ENCODE data around the gene TOMM40. TPM values are rescaled to one million over a fixed set of nuclear protein-coding genes. Genes with fewer than 3 reads are reported as not detected.
"Not testable (repeated sequence)": the region's sequence is repeated elsewhere in the genome, so short reads cannot be mapped to it uniquely, and the experiment has no call there.

TOMM40 gene
- total RNA-seq, 4 donors from 2014 or later = 75.1 to 148 (median 86.0) TPM

DNA sequence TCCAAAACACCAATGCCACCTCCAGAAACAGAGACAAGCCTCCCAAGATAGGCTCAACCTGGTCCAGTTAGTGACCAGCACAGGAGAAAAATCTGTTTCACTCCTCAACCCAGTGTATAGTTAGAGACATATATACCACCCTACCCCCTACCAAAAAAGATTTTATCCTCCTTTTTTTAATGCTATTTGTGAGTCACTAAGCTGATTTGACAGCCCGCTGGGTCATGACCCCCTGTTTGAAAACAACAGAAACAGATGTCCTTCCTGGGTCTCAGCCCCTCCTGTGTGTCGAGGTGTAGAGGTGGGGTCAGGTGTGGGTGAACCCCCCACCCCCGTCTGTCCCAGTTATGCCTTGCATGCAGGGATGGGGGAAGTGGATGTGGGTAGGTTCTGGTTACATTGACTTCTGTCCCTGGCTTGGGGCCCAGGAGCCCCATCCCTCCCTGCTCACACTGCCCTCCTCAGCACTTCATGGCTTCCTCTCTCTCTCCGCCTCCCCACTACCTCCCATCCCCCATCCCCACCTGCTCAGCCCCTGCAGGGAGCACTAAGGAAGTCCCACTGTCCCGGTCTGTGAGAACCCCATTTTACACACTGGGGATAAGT lies 14.0 kb upstream of the TOMM40 start:
- Histone ChIP-seq H3K36me3 (peaks cover 0 to 27% of the 10 kb centered on the region in 2 donors), H3K4me1 (peaks cover 0 to 6% of the 10 kb centered on the region in 2 donors), H3K27ac (no peak overlapping the region), H3K4me3 (no peak overlapping the region), H3K27me3 (no peaks in the 10 kb centered on the region), H3K9me3 (no peaks in the 10 kb centered on the region)
- TF ChIP-seq, protein P1, sequence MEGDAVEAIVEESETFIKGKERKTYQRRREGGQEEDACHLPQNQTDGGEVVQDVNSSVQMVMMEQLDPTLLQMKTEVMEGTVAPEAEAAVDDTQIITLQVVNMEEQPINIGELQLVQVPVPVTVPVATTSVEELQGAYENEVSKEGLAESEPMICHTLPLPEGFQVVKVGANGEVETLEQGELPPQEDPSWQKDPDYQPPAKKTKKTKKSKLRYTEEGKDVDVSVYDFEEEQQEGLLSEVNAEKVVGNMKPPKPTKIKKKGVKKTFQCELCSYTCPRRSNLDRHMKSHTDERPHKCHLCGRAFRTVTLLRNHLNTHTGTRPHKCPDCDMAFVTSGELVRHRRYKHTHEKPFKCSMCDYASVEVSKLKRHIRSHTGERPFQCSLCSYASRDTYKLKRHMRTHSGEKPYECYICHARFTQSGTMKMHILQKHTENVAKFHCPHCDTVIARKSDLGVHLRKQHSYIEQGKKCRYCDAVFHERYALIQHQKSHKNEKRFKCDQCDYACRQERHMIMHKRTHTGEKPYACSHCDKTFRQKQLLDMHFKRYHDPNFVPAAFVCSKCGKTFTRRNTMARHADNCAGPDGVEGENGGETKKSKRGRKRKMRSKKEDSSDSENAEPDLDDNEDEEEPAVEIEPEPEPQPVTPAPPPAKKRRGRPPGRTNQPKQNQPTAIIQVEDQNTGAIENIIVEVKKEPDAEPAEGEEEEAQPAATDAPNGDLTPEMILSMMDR (IDR thresholded peaks at IDR 0.05 in 4 of 5, conservative IDR thresholded peaks at IDR 0.05 in 1 of 5) = no peak
- no peak for TF ChIP-seq POLR2A (IDR thresholded peaks at IDR 0.05)
- intact Hi-C loops (cut with DNase I; ENCODE audit: low total_unique reads) = no loop called here
- no peak for DNase-seq
- in situ Hi-C loops (cut with MboI; ENCODE audit: low sequenced_read_pairs in 4 of 4) = no loop called here
- no peak for ATAC-seq

DNA sequence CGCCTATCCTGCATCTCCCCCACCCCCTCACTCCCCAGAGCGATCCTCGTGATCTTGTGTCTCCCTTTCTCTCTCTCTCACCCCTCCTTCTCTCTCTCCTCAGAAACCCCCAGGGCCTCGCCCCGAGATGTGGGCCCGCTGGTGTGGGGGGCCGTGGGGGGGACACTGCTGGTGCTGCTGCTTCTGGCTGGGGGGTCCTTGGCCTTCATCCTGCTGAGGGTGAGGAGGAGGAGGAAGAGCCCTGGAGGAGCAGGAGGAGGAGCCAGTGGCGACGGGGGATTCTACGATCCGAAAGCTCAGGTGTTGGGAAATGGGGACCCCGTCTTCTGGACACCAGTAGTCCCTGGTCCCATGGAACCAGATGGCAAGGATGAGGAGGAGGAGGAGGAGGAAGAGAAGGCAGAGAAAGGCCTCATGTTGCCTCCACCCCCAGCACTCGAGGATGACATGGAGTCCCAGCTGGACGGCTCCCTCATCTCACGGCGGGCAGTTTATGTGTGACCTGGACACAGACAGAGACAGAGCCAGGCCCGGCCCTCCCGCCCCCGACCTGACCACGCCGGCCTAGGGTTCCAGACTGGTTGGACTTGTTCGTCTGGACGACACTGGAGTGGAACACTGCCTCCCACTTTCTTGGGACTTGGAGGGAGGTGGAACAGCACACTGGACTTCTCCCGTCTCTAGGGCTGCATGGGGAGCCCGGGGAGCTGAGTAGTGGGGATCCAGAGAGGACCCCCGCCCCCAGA lies 12.8 kb upstream of the TOMM40 start:
- peaks cover 0 to 22% of the 10 kb centered on the region in 2 donors for H3K36me3 ChIP-seq
- H3K27ac ChIP-seq = no peak overlapping the region
- TF ChIP-seq, protein P1 (IDR thresholded peaks at IDR 0.05 in 4 of 5, conservative IDR thresholded peaks at IDR 0.05 in 1 of 5) = no peak
- TF ChIP-seq POLR2A (IDR thresholded peaks at IDR 0.05) = no peak
- DNase-seq = no peak
- no peak for ATAC-seq
- H3K4me3 ChIP-seq = no peak overlapping the region
- H3K4me1 ChIP-seq = peaks cover 0 to 6% of the 10 kb centered on the region in 2 donors
- in situ Hi-C loops (cut with MboI; ENCODE audit: low sequenced_read_pairs in 4 of 4) (no loop called here), intact Hi-C loops (cut with DNase I; ENCODE audit: low total_unique reads) (no loop called here)
- H3K9me3 ChIP-seq = no peaks in the 10 kb centered on the region
- H3K27me3 ChIP-seq = no peaks in the 10 kb centered on the region

DNA sequence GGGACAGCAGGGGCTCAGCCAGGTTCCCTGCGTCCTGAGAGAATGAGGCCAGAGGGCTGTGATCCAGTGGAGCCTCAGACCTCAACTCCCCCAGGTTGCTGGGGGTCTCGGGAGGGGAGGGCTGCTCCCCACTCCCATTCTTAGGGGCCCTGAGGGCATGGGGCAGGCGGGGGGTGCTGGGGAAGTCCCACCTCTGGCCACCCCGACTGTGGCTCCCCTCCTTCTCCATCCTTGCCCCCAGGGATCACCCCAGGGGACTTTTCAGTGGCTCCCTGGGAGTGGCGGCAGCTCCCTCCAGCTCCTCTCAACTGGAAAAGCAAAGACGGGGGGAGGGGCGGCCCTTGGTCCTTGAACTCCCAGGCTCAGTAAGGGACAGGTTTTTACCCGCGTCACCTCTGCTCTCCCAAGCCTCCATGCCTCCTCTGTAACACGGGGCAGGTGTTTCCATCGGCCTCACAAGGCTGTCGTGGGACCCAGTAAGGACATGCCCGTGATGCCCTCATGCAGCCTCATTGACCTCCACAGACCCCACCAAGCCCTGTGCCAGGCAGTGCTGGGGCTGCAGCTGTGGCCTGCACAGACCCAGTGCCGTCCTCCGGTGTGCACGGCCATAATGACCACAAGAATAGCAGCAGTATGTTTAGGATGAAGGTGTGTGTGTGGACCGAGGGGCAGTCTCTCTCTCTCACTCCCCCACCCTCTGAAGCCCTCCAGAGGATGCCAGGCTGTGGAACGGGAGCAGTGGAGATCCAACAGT lies 11.6 kb upstream of the TOMM40 start:
- DNase-seq = no peak
- ATAC-seq = no peak
- Histone ChIP-seq H3K9me3 (no peaks in the 10 kb centered on the region), H3K27ac (no peak overlapping the region), H3K36me3 (peaks cover 0 to 17% of the 10 kb centered on the region in 2 donors), H3K4me3 (no peak overlapping the region), H3K27me3 (no peaks in the 10 kb centered on the region), H3K4me1 (peaks cover 0 to 6% of the 10 kb centered on the region in 2 donors)
- no peak for TF ChIP-seq POLR2A (IDR thresholded peaks at IDR 0.05)
- TF ChIP-seq, protein P1 (IDR thresholded peaks at IDR 0.05 in 4 of 5, conservative IDR thresholded peaks at IDR 0.05 in 1 of 5) = no peak
- in situ Hi-C loops (cut with MboI; ENCODE audit: low sequenced_read_pairs in 4 of 4) (no loop called here), intact Hi-C loops (cut with DNase I; ENCODE audit: low total_unique reads) (no loop called here)

DNA sequence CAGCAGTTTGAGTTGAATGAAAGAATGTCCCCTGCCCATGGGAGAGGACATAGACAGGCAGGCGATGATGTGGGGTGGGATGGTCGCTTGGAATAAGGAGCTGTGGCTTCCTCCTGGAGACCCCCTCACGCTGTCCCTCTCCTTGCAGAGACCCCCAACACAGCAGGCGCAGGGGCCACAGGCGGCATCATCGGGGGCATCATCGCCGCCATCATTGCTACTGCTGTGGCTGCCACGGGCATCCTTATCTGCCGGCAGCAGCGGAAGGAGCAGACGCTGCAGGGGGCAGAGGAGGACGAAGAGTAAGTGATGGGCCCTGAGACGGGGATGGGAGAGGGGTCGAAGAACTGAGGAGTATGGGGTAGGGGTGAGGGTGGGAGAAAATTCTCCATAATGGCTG lies 9.0 kb upstream of the TOMM40 start:
- TF ChIP-seq, protein P1 (IDR thresholded peaks at IDR 0.05 in 4 of 5, conservative IDR thresholded peaks at IDR 0.05 in 1 of 5) = no peak
- TF ChIP-seq POLR2A (IDR thresholded peaks at IDR 0.05) = no peak
- H3K4me3 ChIP-seq = no peak overlapping the region
- H3K4me1 ChIP-seq = no peaks in the 10 kb centered on the region
- DNase-seq = no peak
- intact Hi-C loops (cut with DNase I; ENCODE audit: low total_unique reads) = no loop called here
- no peak for ATAC-seq
- no peaks in the 10 kb centered on the region for H3K9me3 ChIP-seq
- H3K27me3 ChIP-seq = no peaks in the 10 kb centered on the region
- H3K36me3 ChIP-seq = peaks cover 0 to 5% of the 10 kb centered on the region in 2 donors
- in situ Hi-C loops (cut with MboI; ENCODE audit: low sequenced_read_pairs in 4 of 4) = no loop called here
- H3K27ac ChIP-seq = no peak overlapping the region

DNA sequence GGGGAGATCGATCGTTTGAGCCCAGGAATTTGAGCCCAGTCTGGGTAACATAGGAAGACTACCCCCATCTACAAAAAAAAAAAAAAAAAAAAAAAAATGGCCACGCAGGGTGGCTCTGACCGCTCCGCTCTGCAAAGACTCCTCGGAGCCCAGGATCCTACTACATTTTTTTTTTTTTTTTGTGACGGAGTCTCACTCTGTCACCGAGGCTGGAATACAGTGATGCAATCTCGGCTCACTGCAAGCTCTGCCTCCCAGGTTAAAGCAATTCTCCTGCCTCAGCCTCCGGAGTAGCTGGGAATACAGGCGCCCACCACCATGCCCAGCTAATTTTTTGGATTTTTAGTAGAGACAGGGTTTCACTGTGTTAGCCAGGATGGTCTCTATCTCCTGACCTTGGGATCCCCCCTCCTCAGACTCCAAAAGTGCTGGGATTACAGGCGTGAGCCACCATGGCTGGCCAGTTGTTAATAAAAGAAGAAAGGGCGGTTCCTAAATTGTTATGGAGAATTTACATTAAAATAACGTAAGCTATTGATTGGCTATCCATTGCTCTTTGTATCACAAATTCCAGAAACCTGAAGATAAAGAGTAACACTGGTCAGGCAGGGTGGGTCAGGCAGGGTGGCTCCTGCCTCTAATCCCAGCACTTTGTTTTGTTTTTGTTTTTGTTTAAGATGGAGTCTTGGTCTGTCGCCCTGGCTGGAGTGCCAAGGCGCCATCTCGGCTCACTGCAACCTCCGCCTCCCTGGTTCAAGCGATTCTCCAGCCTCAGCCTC lies 8.2 kb upstream of the TOMM40 start:
- H3K9me3 ChIP-seq; H3K27ac ChIP-seq; intact Hi-C loops (cut with DNase I; ENCODE audit: low total_unique reads); ATAC-seq; H3K4me1 ChIP-seq; H3K27me3 ChIP-seq; DNase-seq; H3K4me3 ChIP-seq; in situ Hi-C loops (cut with MboI; ENCODE audit: low sequenced_read_pairs in 4 of 4); H3K36me3 ChIP-seq: not testable (repeated sequence)
